Mucosa of rectum (tissue), 2 donors: Measurements from ENCODE around the gene FHDC1.

ENCODE experiments used
- H3K27ac ChIP-seq, 2 donors: one replicate each; pipeline ENCODE4 v1.7.0; 2013; ENCODE audit warnings: inconsistent platforms in 2 of 2, low read depth in 2 of 2, low read length in 2 of 2
- H3K27me3 ChIP-seq, 2 donors: one replicate each; pipeline ENCODE4 v1.7.0; 2013; ENCODE audit warnings: low read length in 2 of 2; ENCODE audit not compliant: control insufficient read depth in 2 of 2, insufficient read depth in 2 of 2
- H3K36me3 ChIP-seq, 2 donors: one replicate each; pipeline ENCODE4 v1.7.0; 2013; ENCODE audit warnings: low read length in 2 of 2; ENCODE audit not compliant: control insufficient read depth in 2 of 2, insufficient read depth in 2 of 2
- H3K4me1 ChIP-seq, 2 donors: one replicate each; pipeline ENCODE4 v1.7.0; 2013; ENCODE audit warnings: low read length in 2 of 2, mild to moderate bottlenecking in 1 of 2; ENCODE audit not compliant: control insufficient read depth in 2 of 2, insufficient read depth in 2 of 2
- H3K4me3 ChIP-seq, 2 donors: one replicate each; pipeline ENCODE4 v1.7.0; 2013; ENCODE audit warnings: low read length in 2 of 2
- H3K9ac ChIP-seq, 2 donors: one replicate each; pipeline ENCODE4 v1.7.0; 2013; ENCODE audit warnings: low read length in 2 of 2, low read depth in 1 of 2, mild to moderate bottlenecking in 1 of 2
- H3K9me3 ChIP-seq, 2 donors: one replicate each; pipeline ENCODE4 v1.7.0; 2013; ENCODE audit warnings: low read length in 2 of 2; ENCODE audit not compliant: control insufficient read depth in 2 of 2
- donor health status: healthy.
- donor health status: Normal muscosa, but diverticular disease.

Gene FHDC1

GRCh38 chr4:152942346-152942745 is 6.2 kb downstream of the FHDC1 start:
- Histone ChIP-seq H3K27me3 (peaks cover 0 to 5% of the 10 kb centered on the region in 2 donors), H3K4me1 (peaks cover 8 to 15% of the 10 kb centered on the region in 2 donors), H3K27ac (no peak overlapping the region), H3K9ac (no peak overlapping the region), H3K36me3 (peaks cover 5 to 7% of the 10 kb centered on the region in 2 donors), H3K9me3 (no peaks in the 10 kb centered on the region), H3K4me3 (no peak overlapping the region)

GRCh38 chr4:152943672-152944071 is 7.5 kb downstream of the FHDC1 start:
- peaks cover 5 to 7% of the 10 kb centered on the region in 2 donors for H3K36me3 ChIP-seq
- peak overlapping the region in 1 of 2 donors; percentile 57 for H3K27ac ChIP-seq
- peaks cover 0 to 3% of the 10 kb centered on the region in 2 donors for H3K27me3 ChIP-seq
- H3K9ac ChIP-seq: no peak overlapping the region
- peaks cover 4 to 11% of the 10 kb centered on the region in 2 donors for H3K4me1 ChIP-seq
- H3K9me3 ChIP-seq: no peaks in the 10 kb centered on the region
- H3K4me3 ChIP-seq: no peak overlapping the region

- Histone ChIP-seq H3K27ac (peak overlapping the region; percentile 38 to 70), H3K9ac (peak overlapping the region in 1 of 2 donors; percentile 8), H3K4me3 (no peak overlapping the region), H3K4me1 (peaks cover 8 to 10% of the 10 kb centered on the region in 2 donors), H3K27me3 (no peaks in the 10 kb centered on the region), H3K9me3 (no peaks in the 10 kb centered on the region), H3K36me3 (peaks cover 7 to 8% of the 10 kb centered on the region in 2 donors)
These were observed 8.7 kb downstream of the FHDC1 start for GRCh38 chr4:152944666-152945320.

- no peaks in the 10 kb centered on the region for H3K27me3 ChIP-seq
- peaks cover 16 to 18% of the 10 kb centered on the region in 2 donors for H3K4me1 ChIP-seq
- H3K27ac ChIP-seq: no peak overlapping the region
- H3K4me3 ChIP-seq: no peak overlapping the region
- peaks cover 7 to 8% of the 10 kb centered on the region in 2 donors for H3K36me3 ChIP-seq
- no peaks in the 10 kb centered on the region for H3K9me3 ChIP-seq
- no peak overlapping the region for H3K9ac ChIP-seq
These were observed 9.5 kb downstream of the FHDC1 start for GRCh38 chr4:152945639-152946038.

- H3K36me3 ChIP-seq: peaks cover 7 to 8% of the 10 kb centered on the region in 2 donors
- H3K9ac ChIP-seq: no peak overlapping the region
- no peak overlapping the region for H3K4me3 ChIP-seq
- H3K9me3 ChIP-seq: no peaks in the 10 kb centered on the region
- no peak overlapping the region for H3K27ac ChIP-seq
- no peaks in the 10 kb centered on the region for H3K27me3 ChIP-seq
- peaks cover 21 to 24% of the 10 kb centered on the region in 2 donors for H3K4me1 ChIP-seq
These were observed 10.3 kb downstream of the FHDC1 start for GRCh38 chr4:152946446-152946845.

- Histone ChIP-seq H3K9me3 (no peaks in the 10 kb centered on the region), H3K27me3 (no peaks in the 10 kb centered on the region), H3K27ac (no peak overlapping the region), H3K4me3 (no peak overlapping the region), H3K9ac (no peak overlapping the region), H3K36me3 (peaks cover 7 to 8% of the 10 kb centered on the region in 2 donors), H3K4me1 (peaks cover 21 to 29% of the 10 kb centered on the region in 2 donors)
These were observed 11.2 kb downstream of the FHDC1 start for GRCh38 chr4:152947311-152947710.

GRCh38 chr4:152949930-152950329 is 13.8 kb downstream of the FHDC1 start:
- Histone ChIP-seq H3K4me1 (peaks cover 16 to 32% of the 10 kb centered on the region in 2 donors), H3K9ac (no peak overlapping the region), H3K27ac (no peak overlapping the region), H3K36me3 (peaks cover 3 to 9% of the 10 kb centered on the region in 2 donors), H3K9me3 (no peaks in the 10 kb centered on the region), H3K27me3 (no peaks in the 10 kb centered on the region), H3K4me3 (no peak overlapping the region)

GRCh38 chr4:152950402-152951274 is 14.5 kb downstream of the FHDC1 start:
- H3K36me3 ChIP-seq: peaks cover 3 to 9% of the 10 kb centered on the region in 2 donors
- H3K27me3 ChIP-seq: no peaks in the 10 kb centered on the region
- H3K27ac ChIP-seq: peak overlapping the region; percentile 34 to 46
- H3K9me3 ChIP-seq: no peaks in the 10 kb centered on the region
- peak overlapping the region in 1 of 2 donors; percentile 34 for H3K4me3 ChIP-seq
- H3K9ac ChIP-seq: peak overlapping the region; percentile 28 to 32
- peaks cover 13 to 32% of the 10 kb centered on the region in 2 donors for H3K4me1 ChIP-seq

- no peak overlapping the region for H3K9ac ChIP-seq
- no peaks in the 10 kb centered on the region for H3K9me3 ChIP-seq
- peaks cover 17 to 36% of the 10 kb centered on the region in 2 donors for H3K4me1 ChIP-seq
- H3K27ac ChIP-seq: peak overlapping the region in 1 of 2 donors; percentile 34
- peaks cover 3 to 9% of the 10 kb centered on the region in 2 donors for H3K36me3 ChIP-seq
- H3K4me3 ChIP-seq: no peak overlapping the region
- H3K27me3 ChIP-seq: no peaks in the 10 kb centered on the region
These were observed 15.2 kb downstream of the FHDC1 start for GRCh38 chr4:152951348-152951747.

- Histone ChIP-seq H3K4me1 (peaks cover 37 to 53% of the 10 kb centered on the region in 2 donors), H3K9me3 (no peaks in the 10 kb centered on the region), H3K27me3 (no peaks in the 10 kb centered on the region), H3K27ac (no peak overlapping the region), H3K36me3 (peaks cover 3 to 9% of the 10 kb centered on the region in 2 donors), H3K4me3 (no peak overlapping the region), H3K9ac (no peak overlapping the region)
These were observed 17.4 kb downstream of the FHDC1 start for GRCh38 chr4:152953514-152953913.
